AG09319 (cell line): ENCODE results near the gene ITPKB.

Source experiments
- DNase-seq: peaks from one replicate; pipeline ENCODE4 v3.0.0-alpha.2; 2010; ENCODE audit warnings: low read depth; ENCODE audit errors: extremely low read depth
- CTCF ChIP-seq: IDR thresholded peaks from 2 replicates; pipeline ENCODE4 v1.5.1; 2011; ENCODE audit warnings: low read depth, mild to moderate bottlenecking, inconsistent platforms, low read length, moderate library complexity

The ITPKB gene

GRCh38 chr1:226675715-226676357 lies 63.2 kb downstream of the ITPKB start:
- TF ChIP-seq CTCF: no peak
- DNase-seq: no peak

GRCh38 chr1:226674892-226675714 lies 64.0 kb downstream of the ITPKB start:
- no peak for TF ChIP-seq CTCF
- DNase-seq: no peak

GRCh38 chr1:226672339-226672762 lies 66.7 kb downstream of the ITPKB start:
- no peak for TF ChIP-seq CTCF
- DNase-seq: no peak

- no peak for DNase-seq
- no peak for TF ChIP-seq CTCF
These were observed 67.8 kb downstream of the ITPKB start for GRCh38 chr1:226671277-226671676.

GRCh38 chr1:226670073-226670472 lies 69.0 kb downstream of the ITPKB start:
- no peak for TF ChIP-seq CTCF
- no peak for DNase-seq

GRCh38 chr1:226668173-226668560 lies 70.9 kb downstream of the ITPKB start:
- no peak for DNase-seq
- no peak for TF ChIP-seq CTCF

GRCh38 chr1:226666692-226667091 lies 72.4 kb downstream of the ITPKB start:
- TF ChIP-seq CTCF: no peak
- no peak for DNase-seq
